ENCODE measurements around the gene GPHN.

DNA sequence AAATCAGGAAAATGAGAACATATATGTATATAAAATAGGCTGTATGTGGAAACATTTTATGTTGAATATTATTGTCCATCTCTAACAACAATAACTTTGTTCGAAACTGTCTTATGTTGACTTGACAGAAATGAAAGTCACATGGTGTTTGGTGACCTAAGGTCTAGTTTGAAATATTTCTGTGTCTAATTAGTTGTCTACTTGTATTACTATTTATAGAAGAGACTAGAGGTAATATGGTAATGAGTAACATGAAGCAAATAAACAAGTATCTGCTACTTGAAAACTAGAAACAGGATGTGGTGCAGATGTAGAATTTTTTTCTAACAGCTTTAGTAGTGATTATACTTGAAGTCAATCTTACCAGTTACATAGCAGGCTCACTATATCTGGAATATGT is 3.9 kb downstream of the GPHN start:
- TF ChIP-seq CTCF (IDR thresholded peaks at IDR 0.05) (no peak), POLR2AphosphoS5 (IDR thresholded peaks at IDR 0.05; ENCODE audit: insufficient read depth in 1 of 2, low read depth in 1 of 2) (no peak), POLR2A (IDR thresholded peaks at IDR 0.05) (no peak)
